Hematopoietic multipotent progenitor cell treated with erythropoietin and hydrocortisone succinate and interleukin-3 and kit ligand, for 8 days (in vitro differentiated cells): ENCODE results near the gene GPR55.
"Not testable (repeated sequence)": the region's sequence is repeated elsewhere in the genome, so short reads cannot be mapped to it uniquely, and the experiment has no call there.

Experiments used
- DNase-seq: peaks from one replicate; pipeline ENCODE4 v3.0.0-alpha.2; 2015

GPR55 gene, protein sequence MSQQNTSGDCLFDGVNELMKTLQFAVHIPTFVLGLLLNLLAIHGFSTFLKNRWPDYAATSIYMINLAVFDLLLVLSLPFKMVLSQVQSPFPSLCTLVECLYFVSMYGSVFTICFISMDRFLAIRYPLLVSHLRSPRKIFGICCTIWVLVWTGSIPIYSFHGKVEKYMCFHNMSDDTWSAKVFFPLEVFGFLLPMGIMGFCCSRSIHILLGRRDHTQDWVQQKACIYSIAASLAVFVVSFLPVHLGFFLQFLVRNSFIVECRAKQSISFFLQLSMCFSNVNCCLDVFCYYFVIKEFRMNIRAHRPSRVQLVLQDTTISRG

DNA sequence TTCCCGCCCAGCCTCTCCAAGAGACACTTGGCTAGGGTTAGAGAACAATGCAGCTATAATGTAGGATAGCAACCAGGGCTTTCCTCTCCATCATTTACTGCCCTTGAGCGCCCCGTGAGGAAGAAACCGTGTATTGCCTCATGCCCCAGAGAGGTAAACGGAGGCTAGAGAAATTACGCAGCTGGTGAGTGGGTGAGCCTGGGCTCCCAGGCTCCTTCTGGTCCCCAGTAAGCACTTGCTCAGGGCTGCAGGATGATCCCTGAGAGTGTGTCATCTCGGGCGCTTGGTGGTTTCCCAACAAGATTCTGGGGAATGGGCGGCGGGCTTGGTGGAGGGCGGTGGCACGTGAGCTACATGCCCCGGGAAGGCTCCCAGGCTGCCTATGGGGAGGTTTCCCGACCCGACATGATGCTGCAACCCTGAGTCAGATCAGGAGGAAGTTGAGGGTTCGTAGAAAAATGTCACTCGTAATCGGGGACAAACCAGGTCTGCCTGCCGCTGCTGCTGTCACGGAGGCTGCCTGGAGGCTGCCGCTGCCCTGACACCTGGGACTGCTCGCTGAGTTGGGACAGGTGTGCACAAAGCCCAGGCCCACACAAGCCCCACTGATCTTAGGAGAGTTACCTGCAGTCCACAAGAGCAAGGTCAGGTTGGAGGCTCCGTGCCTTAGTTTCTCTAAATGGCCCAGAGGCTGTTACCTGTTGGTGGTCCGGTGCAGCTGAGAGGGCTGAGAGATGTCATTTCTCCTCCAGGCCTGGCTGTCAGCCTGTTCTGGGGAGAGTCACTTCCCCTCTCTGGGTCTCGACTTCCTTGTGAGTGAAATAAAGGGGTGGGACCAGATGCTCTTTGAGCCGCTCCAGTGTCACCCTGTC lies at the start of gene GPR55:
GPR55 (minus strand) TSS at position 773 of the 872 bp plus-strand sequence. CDS start 14,280 bp downstream, outside the sequence.
- DNase-seq, result no peak

DNA sequence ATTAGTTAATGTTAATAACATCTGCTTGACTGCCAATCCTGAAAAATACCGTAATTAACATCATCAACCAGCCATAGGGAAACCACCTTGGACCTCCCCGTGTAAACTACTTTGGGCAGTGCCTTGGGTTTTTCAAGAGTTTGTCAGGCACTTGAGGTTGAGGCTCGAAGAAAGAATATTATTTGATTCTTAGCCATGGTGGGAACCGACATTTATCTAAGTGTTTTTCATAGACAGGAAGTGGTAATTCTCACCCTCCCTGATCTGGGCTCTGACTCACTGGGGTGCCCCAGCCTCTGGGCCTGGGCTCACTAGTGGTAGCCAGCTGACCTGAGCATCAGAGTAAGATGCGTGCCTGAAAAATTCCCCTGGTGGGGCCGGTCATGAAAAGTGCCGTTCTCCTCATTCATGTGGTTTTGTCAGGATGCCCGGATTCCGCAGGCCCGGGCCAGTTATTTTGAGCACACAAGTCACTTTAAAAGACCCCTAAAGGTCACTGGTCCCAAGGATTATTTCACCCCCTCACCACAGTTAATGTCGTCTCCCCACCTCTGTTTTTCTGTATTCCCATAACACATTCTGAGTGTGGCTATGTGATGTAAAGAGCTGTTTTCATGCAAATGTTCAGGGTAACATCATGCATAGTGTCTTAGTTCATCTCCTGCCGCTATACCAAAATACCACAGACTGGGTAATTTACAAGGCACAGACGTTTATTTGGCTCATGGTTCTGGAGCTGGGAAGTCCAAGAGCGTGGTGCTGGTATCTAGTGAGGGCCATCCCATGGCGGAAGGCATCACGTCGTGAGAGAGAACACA lies 49.3 kb upstream of the GPR55 start:
- DNase-seq, result no peak

DNA sequence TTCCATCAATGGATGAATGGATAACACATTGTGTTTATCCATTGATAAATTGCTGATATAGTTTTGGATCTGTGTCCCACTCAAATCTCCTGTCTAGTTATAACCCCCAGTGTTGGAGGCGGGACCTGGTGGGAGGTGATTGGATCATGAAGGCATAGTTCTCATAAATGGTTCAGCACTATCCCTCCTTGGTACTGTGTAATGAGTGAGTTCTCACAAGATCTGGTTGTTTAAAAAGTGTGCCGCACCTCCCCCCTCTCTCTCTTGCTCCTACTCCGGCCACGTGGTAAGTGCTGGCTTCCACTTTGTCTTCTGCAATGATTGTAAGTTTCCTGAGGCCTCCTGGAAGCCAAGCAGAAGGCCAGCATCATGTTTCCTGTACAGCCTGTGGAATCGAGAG lies 47.0 kb upstream of the GPR55 start:
- no peak for DNase-seq

DNA sequence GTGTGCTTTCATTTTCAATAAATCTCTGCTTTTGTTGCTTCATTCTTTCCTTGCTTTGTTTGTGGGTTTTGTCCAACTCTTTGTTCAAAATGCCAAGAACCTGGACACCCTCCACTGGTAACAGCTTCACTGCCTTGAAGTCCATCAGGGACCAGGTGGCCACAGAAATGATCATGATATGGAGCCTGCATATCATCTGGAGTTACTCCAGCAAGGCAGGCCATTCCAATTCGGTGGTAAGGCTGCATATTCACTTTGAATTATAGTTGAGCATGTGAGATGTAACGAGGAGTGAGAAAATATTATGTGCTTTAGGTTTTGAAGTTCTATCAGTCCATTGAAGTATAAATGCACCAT lies 44.6 kb upstream of the GPR55 start:
- no peak for DNase-seq

DNA sequence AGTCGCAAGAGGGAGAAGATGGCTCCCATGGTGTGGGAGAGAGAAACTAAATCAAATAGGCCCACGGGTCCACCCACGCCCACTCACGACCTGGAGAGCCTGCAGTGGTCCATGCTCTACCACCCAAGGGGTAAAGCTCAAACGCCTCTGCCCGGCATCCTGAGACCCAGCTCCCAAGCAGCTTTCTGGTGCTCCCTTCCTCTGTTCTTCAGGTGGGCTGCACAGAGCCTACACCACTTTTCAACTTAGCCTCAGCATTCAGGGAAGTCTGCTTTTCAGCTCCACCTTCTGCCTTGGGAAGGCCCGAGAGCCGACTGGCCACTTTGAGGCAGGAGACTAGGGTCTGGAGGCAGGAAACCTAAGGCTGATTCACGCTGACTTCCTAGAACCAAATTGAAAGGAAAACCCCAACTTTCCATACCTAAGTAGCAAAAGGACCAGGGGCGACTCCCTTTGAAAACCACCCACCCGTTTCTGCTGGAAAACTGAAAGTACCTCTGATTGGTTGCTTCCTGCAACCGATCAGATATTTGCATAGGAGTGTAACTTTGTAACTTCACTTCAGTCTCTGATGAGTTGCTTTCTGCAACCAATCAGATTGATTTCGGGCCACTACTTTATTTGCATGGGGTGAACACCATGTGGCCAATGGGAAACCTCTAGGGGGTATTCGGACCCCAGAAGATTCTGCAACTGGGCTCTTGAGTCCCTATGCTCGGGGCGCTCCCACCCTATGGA lies 44.0 kb upstream of the GPR55 start:
- no peak for DNase-seq

DNA sequence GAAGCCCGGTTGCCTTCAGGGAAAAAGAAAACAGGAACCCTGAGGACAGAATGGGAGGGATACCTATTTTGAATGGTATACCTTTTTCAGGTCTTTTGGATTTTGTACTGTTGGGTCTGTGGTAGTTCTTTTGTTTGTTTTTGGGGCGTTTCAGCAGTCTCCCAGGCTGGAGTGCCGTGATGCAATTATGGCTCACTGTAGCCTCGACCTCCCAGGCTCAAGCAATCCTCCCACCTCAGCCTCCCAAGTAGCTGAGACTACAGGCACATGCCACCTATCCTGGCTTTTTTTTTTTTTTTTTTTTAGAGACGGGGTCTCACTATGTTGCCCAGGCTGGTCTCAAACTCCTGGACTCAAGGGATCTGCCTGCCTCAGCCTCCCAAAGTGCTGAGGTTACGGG lies 43.3 kb upstream of the GPR55 start:
- not testable (repeated sequence) for DNase-seq

DNA sequence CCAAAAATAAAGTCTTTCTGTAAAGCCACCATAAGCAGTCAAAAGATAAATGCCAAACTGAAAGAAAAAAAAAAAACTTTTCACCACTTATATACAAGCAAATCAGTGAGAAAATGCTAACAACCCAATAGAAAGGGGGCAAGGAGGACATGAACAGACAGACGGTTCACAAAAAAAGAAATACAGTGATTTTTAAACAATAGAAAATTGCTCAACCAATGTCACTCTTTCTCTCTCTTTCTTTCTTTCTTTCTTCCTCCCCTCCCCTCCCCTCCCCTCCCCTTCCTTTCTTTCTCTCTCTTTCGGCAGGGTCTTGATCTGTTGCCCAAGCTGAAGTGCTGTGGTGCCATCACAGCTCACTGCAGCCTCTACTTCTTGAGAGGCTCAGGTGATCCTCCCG lies 42.1 kb upstream of the GPR55 start:
- DNase-seq, result no peak

DNA sequence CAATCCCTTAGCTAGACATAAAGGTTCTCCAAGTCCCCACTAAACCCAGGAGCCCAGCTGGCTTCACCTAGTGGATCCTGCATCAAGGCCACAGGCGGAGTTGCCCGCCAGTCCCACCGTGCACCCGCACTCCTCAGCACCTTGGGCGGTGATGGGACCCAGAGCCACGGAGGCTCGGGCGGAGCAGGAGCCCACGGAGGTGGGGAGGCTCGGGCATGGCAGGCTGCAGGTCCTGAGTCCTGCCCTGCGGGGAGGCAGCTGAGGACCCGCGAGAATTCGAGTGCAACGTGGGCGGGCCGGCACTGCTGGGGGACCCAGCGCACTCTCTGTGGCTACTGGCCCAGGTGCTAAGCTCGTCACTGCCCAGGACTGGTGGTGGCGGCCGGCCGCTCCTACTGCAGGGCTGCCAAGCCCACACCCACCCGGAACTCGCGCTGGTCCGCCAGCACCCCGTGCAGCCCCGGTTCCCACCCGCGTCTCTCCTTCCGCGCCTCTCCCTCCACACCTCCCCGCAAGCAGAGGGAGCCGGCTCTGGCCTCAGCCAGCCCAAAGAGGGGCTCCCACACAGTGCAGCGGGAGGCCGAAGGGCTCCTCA lies 39.2 kb upstream of the GPR55 start:
- DNase-seq, result no peak

DNA sequence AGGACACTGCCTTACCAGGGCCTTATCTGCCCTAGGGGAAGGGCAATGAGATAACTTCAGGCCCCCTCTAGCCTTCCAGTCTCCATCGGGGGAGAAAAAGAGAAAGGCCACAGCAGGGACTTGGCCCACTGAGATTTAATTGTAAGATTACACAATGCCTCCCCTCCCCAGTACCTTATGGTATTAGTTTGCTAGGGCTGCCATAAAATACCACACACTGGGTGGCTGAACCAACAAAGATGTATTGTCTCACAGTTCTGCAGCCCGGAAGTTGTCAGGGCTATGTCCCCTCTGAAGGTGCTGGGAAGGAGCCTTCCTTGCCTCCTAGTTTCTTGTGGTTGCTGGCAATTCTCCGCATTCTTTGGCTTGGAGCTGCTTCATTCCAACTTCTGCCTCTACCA lies 36.0 kb upstream of the GPR55 start:
- DNase-seq, result no peak

DNA sequence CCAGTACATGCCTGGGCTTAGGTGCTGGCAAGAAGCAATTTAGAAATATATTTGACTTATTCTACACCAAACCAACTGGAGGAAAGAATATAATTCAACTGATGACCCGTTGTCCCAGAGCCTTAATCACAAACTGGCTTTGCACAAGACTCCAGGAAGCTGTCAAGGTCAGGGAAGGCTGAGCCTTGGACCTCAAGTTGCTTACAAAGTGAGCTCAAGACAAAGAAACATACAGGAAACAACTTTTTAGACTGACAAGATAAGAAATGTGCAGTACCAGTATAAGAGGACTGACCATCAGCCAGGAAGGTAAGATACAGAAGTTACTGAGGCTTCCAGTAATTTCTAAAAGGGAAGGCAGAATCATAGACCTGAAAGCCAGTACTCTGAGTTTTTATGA lies 35.0 kb upstream of the GPR55 start:
- DNase-seq, result no peak

DNA sequence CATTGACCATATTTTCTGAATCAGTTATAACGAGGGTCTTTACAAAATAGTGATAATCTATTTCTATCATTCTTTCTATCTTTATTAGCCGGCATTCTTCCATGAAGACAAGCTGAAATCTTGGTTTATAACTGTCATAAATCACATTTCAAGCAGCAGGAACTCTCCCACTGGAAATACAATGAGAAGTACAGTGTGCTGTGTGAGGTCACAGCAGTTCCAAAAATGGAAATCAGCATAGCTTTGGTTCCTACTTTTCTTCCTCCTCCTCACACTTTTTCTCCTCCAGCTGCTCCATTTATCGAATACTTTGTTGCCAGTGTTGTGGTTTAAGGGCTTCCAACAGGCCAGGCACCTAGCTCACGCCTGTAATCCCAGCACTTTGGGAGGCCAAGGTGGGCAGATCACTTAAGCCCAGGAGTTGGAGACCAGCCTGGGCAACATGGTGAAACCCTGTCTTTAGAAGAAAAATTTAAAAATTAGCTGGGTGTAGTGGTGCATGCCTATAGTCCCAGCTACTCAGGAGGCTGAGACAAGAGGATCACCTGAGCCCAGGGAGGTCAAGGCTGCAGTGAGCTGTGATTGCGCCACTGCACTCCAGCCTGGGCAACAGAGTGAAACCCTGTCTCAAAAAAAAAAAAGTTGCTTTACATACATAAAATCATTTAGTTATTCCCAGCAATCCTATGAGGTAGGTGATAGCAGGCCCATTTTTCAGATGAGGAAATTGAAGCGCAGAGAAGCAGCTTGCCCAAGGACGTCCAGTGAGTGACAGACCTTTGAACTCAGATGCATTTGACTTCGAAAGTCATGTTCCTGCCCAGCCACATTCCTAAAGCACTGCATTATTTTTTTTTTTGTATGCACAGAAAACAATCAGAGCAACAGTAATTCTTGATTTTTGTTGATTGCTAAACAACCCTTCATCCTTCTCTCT lies 34.0 kb upstream of the GPR55 start:
- no peak for DNase-seq

DNA sequence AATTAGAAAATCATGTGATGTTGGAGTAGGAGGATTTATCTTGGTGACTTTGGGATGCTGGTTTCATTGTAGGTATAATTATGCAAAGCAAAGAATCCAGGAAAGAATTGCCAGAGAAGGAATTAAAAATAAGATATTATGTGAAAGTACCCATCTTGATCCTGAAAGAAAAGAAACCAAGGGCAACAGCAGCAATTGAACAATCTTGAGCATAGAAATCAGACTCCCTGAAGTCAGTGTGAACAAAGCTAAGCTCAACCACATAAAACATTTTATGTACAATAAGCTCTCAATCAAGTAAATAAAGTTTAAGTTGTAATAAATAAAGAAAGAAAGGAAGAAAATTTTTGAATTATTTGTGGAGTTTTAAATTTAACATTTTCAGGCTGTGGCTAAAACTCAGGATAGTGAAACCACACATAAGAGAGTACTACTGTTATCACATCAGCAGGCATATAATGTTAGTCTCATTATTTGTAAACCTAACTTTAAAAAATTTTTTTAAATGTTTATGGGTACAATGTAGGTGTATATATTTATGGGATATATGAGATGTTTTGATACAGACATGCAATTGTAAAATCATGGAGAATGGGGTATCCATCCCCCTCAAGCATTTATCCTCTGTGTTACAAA lies 32.8 kb upstream of the GPR55 start:
- DNase-seq, result no peak

DNA sequence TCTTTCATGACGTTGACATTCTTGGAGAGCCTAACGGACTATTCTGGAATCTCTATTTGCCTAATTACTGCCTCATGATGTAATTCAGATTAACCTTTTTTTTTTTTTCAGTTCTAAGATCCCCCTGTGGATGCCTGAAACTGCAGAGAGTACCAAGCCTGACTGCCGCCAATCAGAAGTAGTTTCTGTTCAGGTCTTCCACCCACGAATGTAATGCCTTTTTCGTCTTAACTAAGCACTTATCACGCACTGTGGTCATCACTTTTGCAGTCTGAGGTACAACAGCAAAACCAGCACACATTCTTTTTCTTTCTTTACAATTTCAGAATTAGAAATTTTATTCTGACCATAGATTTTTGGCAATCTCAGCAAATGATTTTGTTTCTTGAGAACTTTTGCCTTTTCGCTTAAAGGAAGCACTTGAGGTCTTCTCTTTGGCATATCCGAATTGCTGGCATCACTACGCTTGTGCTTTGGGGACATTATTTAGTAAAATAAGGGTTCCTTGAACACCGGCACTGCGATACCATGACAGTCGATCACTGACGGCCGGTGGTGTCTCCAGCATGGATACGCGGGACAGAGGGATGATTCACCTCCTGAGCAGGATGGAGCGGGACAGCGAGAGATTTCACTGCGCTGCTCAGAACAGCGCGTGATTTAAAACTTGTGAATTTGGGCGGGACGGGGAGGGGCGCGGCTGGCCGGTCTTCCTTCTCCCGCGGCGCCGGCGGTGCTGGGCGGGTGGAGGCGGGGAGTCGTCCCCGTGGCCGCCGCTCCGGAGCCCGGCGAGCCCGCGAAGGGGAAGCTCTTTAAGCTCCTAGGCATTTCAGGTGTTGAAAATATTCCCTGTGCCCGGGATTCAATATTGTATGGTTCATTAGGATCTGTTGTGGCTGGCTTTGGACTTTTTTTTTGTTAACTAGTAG lies 32.0 kb upstream of the GPR55 start:
- DNase-seq, result no peak

DNA sequence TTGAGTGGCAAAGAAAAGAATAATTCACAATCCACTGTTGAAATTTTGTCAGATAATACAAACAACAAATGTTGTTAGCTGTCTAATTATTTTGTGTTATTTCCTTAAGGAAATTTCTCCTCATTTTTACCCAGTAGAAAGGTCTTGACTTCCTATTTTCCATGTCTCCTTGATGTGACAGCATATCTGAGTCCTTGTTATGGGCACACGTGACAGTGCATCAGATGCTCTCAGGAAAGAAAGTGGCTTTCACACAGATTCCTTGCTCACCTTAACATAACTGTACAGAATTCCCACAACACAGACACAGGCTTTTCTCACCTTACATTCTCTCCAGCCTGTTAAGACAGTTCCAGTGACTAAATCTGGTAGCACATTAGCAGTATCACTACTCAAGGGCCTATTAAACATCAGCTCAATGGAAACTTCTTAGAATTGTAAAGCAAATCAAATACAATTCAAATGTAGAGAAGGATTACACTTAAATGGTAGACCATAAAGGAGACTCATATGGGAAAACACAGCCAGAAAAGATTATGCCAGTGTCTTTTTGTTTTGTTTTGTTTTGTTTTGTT lies 30.2 kb upstream of the GPR55 start:
- no peak for DNase-seq

DNA sequence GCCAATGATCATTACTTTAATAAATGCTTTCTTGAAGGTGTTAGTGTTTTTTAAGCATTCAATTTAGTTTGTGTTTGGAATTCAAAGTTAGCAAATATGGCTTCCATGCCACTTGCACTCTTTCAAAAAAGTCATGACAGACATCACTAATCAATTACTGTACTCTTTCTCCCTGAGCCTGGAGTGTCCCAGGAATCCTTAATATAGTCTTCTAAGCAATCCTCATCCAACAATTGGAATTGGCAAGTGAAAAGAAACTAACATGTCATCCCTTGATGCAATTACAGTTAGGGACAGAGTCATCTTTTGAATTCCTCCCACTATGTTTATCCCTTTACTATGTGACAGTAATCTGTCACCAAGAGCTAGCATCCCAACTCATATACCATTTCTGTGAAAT lies 29.7 kb upstream of the GPR55 start:
- DNase-seq, result no peak

DNA sequence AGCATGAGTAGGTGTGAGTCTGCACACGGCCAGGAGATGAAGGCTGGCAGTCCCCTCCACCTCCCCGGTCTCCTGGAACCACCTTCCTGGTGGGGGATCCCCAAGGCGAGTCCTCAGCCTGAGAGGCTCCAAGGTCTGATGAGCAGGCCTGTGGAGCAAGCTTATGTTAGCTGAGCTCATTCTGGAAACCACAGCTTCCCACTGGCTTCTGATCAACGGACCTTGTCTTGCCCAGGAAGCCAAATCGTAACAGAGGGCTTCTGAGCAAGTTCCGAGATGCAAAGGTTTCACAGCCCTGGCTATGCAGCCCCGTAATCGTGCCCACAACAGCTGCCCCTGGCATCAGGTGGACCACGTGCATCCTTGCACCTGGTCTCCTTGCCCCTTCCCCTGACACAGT lies 28.8 kb upstream of the GPR55 start:
- DNase-seq, result no peak

DNA sequence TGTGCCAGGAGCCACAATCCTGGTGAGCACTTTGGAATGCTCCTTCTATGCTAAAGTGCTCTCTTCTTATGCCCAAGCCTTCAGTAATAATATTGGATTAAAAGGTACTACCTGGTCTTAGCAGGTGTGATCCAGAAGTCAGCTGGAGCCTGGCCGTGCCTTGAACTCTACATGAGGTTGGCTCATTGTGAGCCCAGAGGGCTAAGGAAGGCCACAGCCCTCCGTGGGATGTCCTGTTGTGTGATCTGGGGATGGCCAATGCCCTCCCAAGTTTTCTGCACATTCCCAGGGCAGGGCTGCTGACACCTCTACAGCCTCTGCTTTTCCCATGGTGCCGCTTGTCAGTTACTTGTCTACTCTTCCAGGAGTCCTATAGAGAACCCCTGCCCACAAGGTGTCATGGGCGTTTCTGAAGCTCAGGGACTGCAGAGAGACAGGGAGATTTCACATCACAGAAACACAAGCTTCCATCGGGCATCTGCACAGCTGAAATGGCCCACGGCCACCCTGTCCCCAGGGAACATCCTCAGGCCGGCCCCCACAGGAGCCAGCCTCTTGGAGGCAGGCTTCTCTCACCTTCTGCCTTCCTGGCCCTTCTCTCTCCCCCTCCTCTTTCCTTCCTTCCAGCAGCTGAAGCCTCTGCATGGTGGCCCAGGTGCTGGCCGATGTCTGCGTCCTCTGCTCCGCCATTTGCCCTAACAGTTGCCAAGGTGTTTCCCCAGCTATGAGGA lies 27.3 kb upstream of the GPR55 start:
- DNase-seq, result no peak

DNA sequence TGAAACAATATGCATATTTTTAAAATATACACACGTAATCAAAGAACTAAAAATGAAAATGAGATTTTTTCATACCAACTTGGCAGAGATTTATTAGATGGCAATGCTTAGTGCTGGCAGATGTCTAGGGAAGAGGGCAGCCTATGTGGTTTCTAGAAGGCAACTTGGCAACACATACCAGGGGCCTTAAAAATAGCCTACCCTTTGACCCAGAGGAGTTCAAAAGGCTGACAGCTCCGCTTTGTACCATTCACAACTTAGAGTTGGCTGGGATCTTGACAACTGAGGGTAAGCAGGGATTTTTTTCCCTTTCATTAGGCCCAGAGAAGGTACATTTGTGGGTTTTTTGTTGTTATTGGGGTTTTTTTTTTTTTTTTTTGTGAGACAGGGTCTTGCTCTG lies 26.4 kb upstream of the GPR55 start:
- no peak for DNase-seq
